HCT116 (cell line): Measurements from ENCODE around the gene PLEKHM3. TPM values are rescaled to one million over a fixed set of nuclear protein-coding genes. Genes with fewer than 3 reads are reported as not detected.

ENCODE experiments used
- ATAC-seq: fragments of 200-7000 bp; cut with Tn5 transposase; 2 replicates; pipeline ENCODE4 v1.9.1; 2020; ENCODE audit warnings: mild to moderate bottlenecking, moderate library complexity
- BruUV-seq: library from RNA; stranded (reverse); fragments of 400-500 nt; replicated peaks from 2 replicates; lab custom pipeline; 2021; lab: Mats Ljungman, UMichigan
- CTCF ChIA-PET: fragments of 300-600 bp; sonication (Branson Sonifier 250); formaldehyde crosslinking; loops from one replicate; lab custom pipeline; 2021; ENCODE audit warnings: antibody characterized with exemption; lab: Charles Lee
- POLR2A ChIA-PET: fragments of 300-600, 350-600 bp; sonication (Branson Sonifier 250); formaldehyde crosslinking; loops from one replicate; lab custom pipeline; 2021; ENCODE audit warnings: antibody characterized with exemption; lab: Charles Lee
- RAD21 ChIA-PET, 2 experiments: fragments of 300-600 bp; sonication (Branson Sonifier 250); formaldehyde crosslinking; loops; one replicate each; lab custom pipeline; 2023; ENCODE audit warnings: low total read pairs in 2 of 2; ENCODE audit not compliant: uncharacterized antibody in 2 of 2, unreplicated experiment in 2 of 2, low non-redundant PET in 1 of 2; lab: Charles Lee
- DNase-seq: peaks from one replicate; pipeline ENCODE4 v3.0.0-alpha.2; 2010; ENCODE audit warnings: low read depth, low spot score
- H2AFZ ChIP-seq: fragments of 200-600 bp; shearing (Covaris generic), sonication (generic); 2 replicates; pipeline ENCODE4 v1.6.1; 2017; ENCODE audit warnings: low read depth, mixed run types, mixed read lengths, antibody characterized with exemption, low read length; ENCODE audit not compliant: poor library complexity, severe bottlenecking
- H3K27ac ChIP-seq: 2 replicates; pipeline ENCODE4 v1.5.1; 2012; ENCODE audit warnings: low read depth, low read length
- H3K27me3 ChIP-seq: fragments of 200-600 bp; sonication (generic); 2 replicates; pipeline ENCODE4 v1.6.1; 2016; ENCODE audit warnings: mixed run types, low read length, mixed read lengths; ENCODE audit not compliant: insufficient read depth
- H3K36me3 ChIP-seq, 2 experiments: fragments of 200-500 bp in 1 of 2; fragments of 200-600 bp in 1 of 2; sonication (Bioruptor generic) in 1 of 2; sonication (generic) in 1 of 2; 2 replicates each; pipeline versions ENCODE4 v1.5.1 to v1.6.1; 2014 to 2016; ENCODE audit warnings: low read length in 2 of 2, inconsistent platforms in 1 of 2, mixed read lengths in 1 of 2, mixed run types in 1 of 2; ENCODE audit not compliant: insufficient read depth in 2 of 2, control insufficient read depth in 1 of 2
- H3K4me1 ChIP-seq, 2 experiments: fragments of 200-600 bp in 1 of 2; sonication (generic) in 1 of 2; 2 replicates each; pipeline versions ENCODE4 v1.5.1 to v1.6.1; 2012 to 2017; ENCODE audit warnings: low read length in 2 of 2, inconsistent platforms in 1 of 2, mild to moderate bottlenecking in 1 of 2, mixed read lengths in 1 of 2, mixed run types in 1 of 2, moderate library complexity in 1 of 2; ENCODE audit not compliant: insufficient read depth in 2 of 2, control insufficient read depth in 1 of 2
- H3K4me2 ChIP-seq: fragments of 200-600 bp; sonication (generic); 2 replicates; pipeline ENCODE4 v1.6.1; 2017; ENCODE audit warnings: mixed run types, low read length, mixed read lengths
- H3K4me3 ChIP-seq, 2 experiments: fragments of 200-600 bp in 1 of 2; sonication (generic) in 1 of 2; replicated peaks in 1 of 2; 2 replicates each; pipeline ENCODE4 v1.5.1; 2011 to 2016; ENCODE audit warnings: low read length in 2 of 2, control low read depth in 1 of 2, low read depth in 1 of 2, mild to moderate bottlenecking in 1 of 2, mixed read lengths in 1 of 2, mixed run types in 1 of 2
- H3K79me2 ChIP-seq: fragments of 200-600 bp; sonication (generic); 2 replicates; pipeline ENCODE4 v1.6.1; 2017; ENCODE audit warnings: mild to moderate bottlenecking, mixed run types, low read length, moderate library complexity, mixed read lengths; ENCODE audit not compliant: insufficient read depth
- H3K9ac ChIP-seq: fragments of 200-600 bp; sonication (generic); 2 replicates; pipeline ENCODE4 v1.6.1; 2016; ENCODE audit warnings: low read length, mixed read lengths
- H3K9me2 ChIP-seq: fragments of 200-600 bp; sonication (generic), shearing (Covaris generic); 2 replicates; pipeline ENCODE4 v1.6.1; 2017; ENCODE audit warnings: mixed run types, mild to moderate bottlenecking, moderate library complexity; ENCODE audit not compliant: insufficient read depth
- H3K9me3 ChIP-seq, 2 experiments: fragments of 200-500 bp in 1 of 2; fragments of 200-600 bp in 1 of 2; sonication (Bioruptor generic) in 1 of 2; sonication (generic) in 1 of 2; 2 replicates each; pipeline ENCODE4 v1.6.1; 2014 to 2017; ENCODE audit warnings: low read length in 2 of 2, mixed read lengths in 2 of 2, inconsistent platforms in 1 of 2, low read depth in 1 of 2, mild to moderate bottlenecking in 1 of 2, mixed run types in 1 of 2, moderate library complexity in 1 of 2; ENCODE audit not compliant: control insufficient read depth in 1 of 2, insufficient read depth in 1 of 2
- H4K20me1 ChIP-seq: fragments of 200-600 bp; sonication (generic), shearing (Covaris generic); 2 replicates; pipeline ENCODE4 v1.6.1; 2017; ENCODE audit warnings: mixed run types, mild to moderate bottlenecking, moderate library complexity; ENCODE audit not compliant: insufficient read depth
- CBX3 ChIP-seq: IDR thresholded peaks from 2 replicates; pipeline ENCODE4 v1.6.1; 2012; ENCODE audit warnings: low read depth
- CEBPB ChIP-seq: IDR thresholded peaks from 2 replicates; pipeline ENCODE4 v1.6.1; 2012; ENCODE audit warnings: low read depth
- EGR1 ChIP-seq: IDR thresholded peaks from 2 replicates; pipeline ENCODE4 v1.6.1; 2012; ENCODE audit warnings: low read depth
- ELF1 ChIP-seq: IDR thresholded peaks from 2 replicates; pipeline ENCODE4 v1.6.1; 2012; ENCODE audit warnings: low read depth, borderline replicate concordance
- EZH2phosphoT487 ChIP-seq: fragments of 200-600 bp; IDR thresholded peaks from 2 replicates; pipeline ENCODE4 v1.6.1; 2018; ENCODE audit warnings: antibody characterized with exemption, borderline replicate concordance
- FOSL1 ChIP-seq: IDR thresholded peaks from 2 replicates; pipeline ENCODE4 v1.6.1; 2012; ENCODE audit warnings: low read depth
- JUND ChIP-seq: IDR thresholded peaks from 2 replicates; pipeline ENCODE4 v1.6.1; 2012
- POLR2A ChIP-seq: IDR thresholded peaks from 2 replicates; pipeline ENCODE4 v1.7.0; 2011; ENCODE audit warnings: borderline replicate concordance; ENCODE audit not compliant: insufficient read depth, insufficient read length; ENCODE audit errors: extremely low read depth
- RAD21 ChIP-seq: IDR thresholded peaks from 2 replicates; pipeline ENCODE4 v1.6.1; 2012; ENCODE audit warnings: low read depth, mild to moderate bottlenecking
- YY1 ChIP-seq: IDR thresholded peaks from 2 replicates; pipeline ENCODE4 v1.6.1; 2011; ENCODE audit warnings: low read length, low read depth, moderate library complexity, mild to moderate bottlenecking; ENCODE audit not compliant: insufficient replicate concordance; ENCODE audit errors: extremely low read depth
- ZBTB33 ChIP-seq: IDR thresholded peaks from 2 replicates; pipeline ENCODE4 v1.6.1; 2011; ENCODE audit warnings: mild to moderate bottlenecking, low read length, moderate library complexity; ENCODE audit not compliant: insufficient replicate concordance; ENCODE audit errors: extremely low read depth
- ZFX ChIP-seq: fragments of 450-650 bp; IDR thresholded peaks from 2 replicates; pipeline ENCODE4 v1.6.1; 2017
- intact Hi-C: fragments of 100-400 bp; cut with micrococcal nuclease; formaldehyde crosslinking; loops from 2 replicates; pipeline ENCODE4 v1.10.0; 2022
- total RNA-seq: library from RNA; stranded (reverse); gene quantifications from one replicate; pipeline ENCODE4 v1.2.1, GENCODE V29; 2021; ENCODE audit not compliant: unreplicated experiment
- TF ChIP-seq, protein P1 (sequence below): IDR thresholded peaks from 2 replicates; pipeline ENCODE4 v1.6.1; 2012

Gene PLEKHM3
- total RNA-seq, 1 experiment from 2014 or later = 6.3 TPM

GRCh38 chr2:207937823-207938222, 87.5 kb downstream of the PLEKHM3 start:
- Histone ChIP-seq H4K20me1 (no peaks in the 10 kb centered on the region), H3K79me2 (no peaks in the 10 kb centered on the region), H3K4me1 (no peaks in the 10 kb centered on the region), H3K4me2 (no peak overlapping the region), H3K4me3 (no peak overlapping the region), H3K36me3 (no peaks in the 10 kb centered on the region), H3K9me3 (no peaks in the 10 kb centered on the region), H2AFZ (no peak overlapping the region)
- RAD21 ChIA-PET = no interaction called here
- intact Hi-C loops = no loop called here
- no TSS peak for BruUV-seq
- POLR2A ChIA-PET = no interaction called here
- TF ChIP-seq ZBTB33 = no peak
- no peak for TF ChIP-seq CEBPB
- no peak for TF ChIP-seq CBX3
- no peak for TF ChIP-seq RAD21
- no peak for TF ChIP-seq YY1
- no peak for TF ChIP-seq ELF1
- TF ChIP-seq EZH2phosphoT487 = no peak
- TF ChIP-seq, all 23 proteins: peak for 0
- ATAC-seq (no peak), DNase-seq (no peak)
- Histone ChIP-seq H3K9me2 (no peaks in the 10 kb centered on the region), H3K27me3 (no peaks in the 10 kb centered on the region; the same call in 1 of the 2 replicates), H3K27ac (no peak overlapping the region), H3K9ac (no peak overlapping the region)
- CTCF ChIA-PET = no interaction called here

GRCh38 chr2:207937253-207937652, 88.1 kb downstream of the PLEKHM3 start:
- POLR2A ChIA-PET = no interaction called here

More at GRCh38 chr2:207937253-207937652, 88.1 kb downstream of the PLEKHM3 start:
- no peaks in the 10 kb centered on the region for H3K9me3 ChIP-seq
- no peaks in the 10 kb centered on the region for H3K4me1 ChIP-seq
- DNase-seq (no peak), ATAC-seq (no peak)
- intact Hi-C loops = no loop called here
- no peaks in the 10 kb centered on the region for H3K9me2 ChIP-seq
- no peaks in the 10 kb centered on the region; the same call in 1 of the 2 replicates for H3K27me3 ChIP-seq
- CTCF ChIA-PET = no interaction called here
- H3K36me3 ChIP-seq = no peaks in the 10 kb centered on the region
- H3K27ac ChIP-seq = no peak overlapping the region
- no peak overlapping the region for H3K4me2 ChIP-seq
- no peak overlapping the region for H2AFZ ChIP-seq
- no peak overlapping the region for H3K4me3 ChIP-seq
- H4K20me1 ChIP-seq = no peaks in the 10 kb centered on the region
- no peak for TF ChIP-seq JUND
- no peak for TF ChIP-seq EGR1
- no peak for TF ChIP-seq FOSL1
- TF ChIP-seq POLR2A = no peak
- no peak for TF ChIP-seq ZFX
- TF ChIP-seq CBX3 = no peak
- TF ChIP-seq, protein P1, sequence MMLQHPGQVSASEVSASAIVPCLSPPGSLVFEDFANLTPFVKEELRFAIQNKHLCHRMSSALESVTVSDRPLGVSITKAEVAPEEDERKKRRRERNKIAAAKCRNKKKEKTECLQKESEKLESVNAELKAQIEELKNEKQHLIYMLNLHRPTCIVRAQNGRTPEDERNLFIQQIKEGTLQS = no peak
- RAD21 ChIA-PET = interaction anchor here in 1 of 2 experiments (0.6 kb wide), 1 partner anchor 30 kb away, joined by 3 read pairs; no protein-coding TSS in a partner anchor
- H3K79me2 ChIP-seq = no peaks in the 10 kb centered on the region
- no TSS peak for BruUV-seq
- H3K9ac ChIP-seq = no peak overlapping the region
